BJ (cell line): ENCODE data around the gene ACVR1. TPM values are rescaled to one million over a fixed set of nuclear protein-coding genes. Genes with fewer than 3 reads are reported as not detected.

Experiments
- CTCF ChIA-PET: fragments of 350-600 bp; formaldehyde crosslinking; extraction: SDS; loops from one replicate; lab custom pipeline; 2021; ENCODE audit warnings: antibody characterized with exemption, inconsistent platforms; lab: Yijun Ruan, JAX
- POLR2A ChIA-PET: fragments of 300-600 bp; sonication (Branson Sonifier 250); formaldehyde crosslinking; extraction: SDS; loops from one replicate; lab custom pipeline; 2021; ENCODE audit warnings: antibody characterized with exemption; lab: Charles Lee
- DNase-seq: peaks from one replicate; pipeline ENCODE4 v3.0.0-alpha.2; 2011; ENCODE audit warnings: low read depth
- H3K27me3 ChIP-seq: 2 replicates; pipeline ENCODE4 v1.6.0; 2011; ENCODE audit warnings: low read length; ENCODE audit not compliant: control insufficient read depth, insufficient read depth
- H3K36me3 ChIP-seq: 2 replicates; pipeline ENCODE4 v1.5.1; 2011; ENCODE audit warnings: low read length; ENCODE audit not compliant: control insufficient read depth, insufficient read depth
- H3K4me3 ChIP-seq: 2 replicates; pipeline ENCODE4 v1.5.1; 2011; ENCODE audit warnings: low read depth, mild to moderate bottlenecking, control low read depth, low read length
- CTCF ChIP-seq: IDR thresholded peaks from 2 replicates; pipeline ENCODE4 v1.5.1; 2011; ENCODE audit warnings: low read depth, mild to moderate bottlenecking, control low read depth, inconsistent platforms, low read length, moderate library complexity; ENCODE audit not compliant: insufficient read depth
- polyA plus RNA-seq: library from polyadenylated mRNA; depleted of rRNA; stranded (reverse); fragments of >200 nt; gene quantifications from 2 replicates; pipeline ENCODE4 v1.2.3, GENCODE V29; 2011

Gene ACVR1
- polyA plus RNA-seq, 1 experiment, result 28.5 TPM

- Histone ChIP-seq H3K4me3 (no peak overlapping the region), H3K27me3 (no peaks in the 10 kb centered on the region), H3K36me3 (peaks cover 4% of the 10 kb centered on the region; the same call in 1 of the 2 replicates)
- CTCF ChIA-PET, result no interaction called here
- no peak for DNase-seq
- TF ChIP-seq CTCF, result no peak
- POLR2A ChIA-PET, result no interaction called here
These were observed 111.7 kb downstream of the ACVR1 start for GRCh38 chr2:157764386-157764785.

GRCh38 chr2:157761520-157761919, 114.6 kb downstream of the ACVR1 start:
- TF ChIP-seq CTCF, result no peak
- CTCF ChIA-PET, result no interaction called here

GRCh38 chr2:157760949-157761348, 115.2 kb downstream of the ACVR1 start:
- CTCF ChIA-PET, result no interaction called here
- no peaks in the 10 kb centered on the region for H3K36me3 ChIP-seq
- no peak for TF ChIP-seq CTCF

More at GRCh38 chr2:157761520-157761919, 114.6 kb downstream of the ACVR1 start:
- DNase-seq, result no peak
- POLR2A ChIA-PET, result no interaction called here
- H3K4me3 ChIP-seq, result no peak overlapping the region
- H3K36me3 ChIP-seq, result no peaks in the 10 kb centered on the region
- no peaks in the 10 kb centered on the region for H3K27me3 ChIP-seq

GRCh38 chr2:157759855-157760254, 116.3 kb downstream of the ACVR1 start:
- DNase-seq, result no peak
- CTCF ChIA-PET, result no interaction called here
- H3K36me3 ChIP-seq, result no peaks in the 10 kb centered on the region
- H3K27me3 ChIP-seq, result no peaks in the 10 kb centered on the region
- POLR2A ChIA-PET, result no interaction called here
- H3K4me3 ChIP-seq, result no peak overlapping the region
- no peak for TF ChIP-seq CTCF

More at GRCh38 chr2:157760949-157761348, 115.2 kb downstream of the ACVR1 start:
- no peaks in the 10 kb centered on the region for H3K27me3 ChIP-seq
- no peak for DNase-seq
- POLR2A ChIA-PET, result no interaction called here
- H3K4me3 ChIP-seq, result no peak overlapping the region

GRCh38 chr2:157758586-157758985, 117.5 kb downstream of the ACVR1 start:
- CTCF ChIA-PET, result no interaction called here
- Histone ChIP-seq H3K4me3 (no peak overlapping the region), H3K27me3 (no peaks in the 10 kb centered on the region), H3K36me3 (no peaks in the 10 kb centered on the region)
- POLR2A ChIA-PET, result no interaction called here
- no peak for DNase-seq
- TF ChIP-seq CTCF, result no peak
